SK-N-SH treated with all-trans-retinoic acid at 6 μM for 48 hours (cell line): ENCODE measurements around the gene RBFOX1.

Source experiments
- ATAC-seq: fragments of 200-7000 bp; cut with Tn5 transposase; 3 replicates; pipeline ENCODE4 v1.9.1; 2020; ENCODE audit warnings: mild to moderate bottlenecking, moderate library complexity
- ARNTL ChIP-seq: fragments of 450-650 bp; formaldehyde crosslinking; IDR thresholded peaks from 2 replicates; pipeline ENCODE4 v1.5.0; 2020; ENCODE audit warnings: low read depth, mild to moderate bottlenecking, moderate library complexity, borderline replicate concordance
- BACH2 ChIP-seq: fragments of 250-450 bp; sonication (Bioruptor Pico); IDR thresholded peaks from 2 replicates; pipeline ENCODE4 v1.9.0; 2021; ENCODE audit warnings: mild to moderate bottlenecking, borderline replicate concordance
- CREB5 ChIP-seq: fragments of 250-450 bp; sonication (Bioruptor Pico); IDR thresholded peaks from 2 replicates; pipeline ENCODE4 v1.5.1; 2020; ENCODE audit warnings: low read depth, mild to moderate bottlenecking, moderate library complexity
- CSDC2 ChIP-seq: fragments of 250-450 bp; sonication (Bioruptor Pico); IDR thresholded peaks from 2 replicates; pipeline ENCODE4 v1.5.0; 2020; ENCODE audit warnings: mild to moderate bottlenecking, moderate library complexity
- CSRNP3 ChIP-seq: fragments of 250-450 bp; sonication (Bioruptor Pico); IDR thresholded peaks from 2 replicates; pipeline ENCODE4 v1.5.1; 2021; ENCODE audit warnings: mild to moderate bottlenecking, moderate library complexity
- ESRRG ChIP-seq: fragments of 250-450 bp; sonication (Bioruptor Pico); IDR thresholded peaks from 2 replicates; pipeline ENCODE4 v1.6.1; 2021; ENCODE audit warnings: mild to moderate bottlenecking
- ISL1 ChIP-seq: fragments of 250-450 bp; sonication (Bioruptor Pico); IDR thresholded peaks from 2 replicates; pipeline ENCODE4 v2.1.2; 2022; ENCODE audit warnings: mild to moderate bottlenecking, moderate library complexity
- OSR1 ChIP-seq: fragments of 250-450 bp; sonication (Bioruptor Pico); IDR thresholded peaks from 2 replicates; pipeline ENCODE4 v1.8.0; 2022; ENCODE audit warnings: moderate library complexity, mild to moderate bottlenecking, inconsistent platforms
- PATZ1 ChIP-seq: fragments of 250-450 bp; sonication (Bioruptor Pico); IDR thresholded peaks from 2 replicates; pipeline ENCODE4 v1.8.0; 2020; ENCODE audit warnings: mild to moderate bottlenecking, moderate library complexity, borderline replicate concordance
- POU6F1 ChIP-seq: fragments of 250-450 bp; sonication (Bioruptor Pico); IDR thresholded peaks from 2 replicates; pipeline ENCODE4 v1.8.0; 2021; ENCODE audit warnings: low read depth, mild to moderate bottlenecking, moderate library complexity, borderline replicate concordance
- PPARA ChIP-seq: fragments of 250-450 bp; sonication (Bioruptor Pico); IDR thresholded peaks from 2 replicates; pipeline ENCODE4 v1.5.0; 2020; ENCODE audit warnings: mild to moderate bottlenecking, borderline replicate concordance
- RARB ChIP-seq: fragments of 250-450 bp; sonication (Bioruptor Pico); IDR thresholded peaks from 2 replicates; pipeline ENCODE4 v1.8.0; 2021; ENCODE audit warnings: mild to moderate bottlenecking, moderate library complexity
- SNAI2 ChIP-seq: fragments of 250-450 bp; sonication (Bioruptor Pico); IDR thresholded peaks from 2 replicates; pipeline ENCODE4 v1.5.0; 2020; ENCODE audit warnings: mild to moderate bottlenecking, moderate library complexity
- TCF4 ChIP-seq: fragments of 250-450 bp; sonication (Bioruptor Pico); IDR thresholded peaks from 2 replicates; pipeline ENCODE4 v1.8.0; 2021; ENCODE audit warnings: mild to moderate bottlenecking, moderate library complexity, borderline replicate concordance
- TOX ChIP-seq: fragments of 250-450 bp; sonication (Bioruptor Pico); IDR thresholded peaks from 2 replicates; pipeline ENCODE4 v1.8.0; 2021; ENCODE audit warnings: mild to moderate bottlenecking, moderate library complexity, borderline replicate concordance
- TSHZ2 ChIP-seq: fragments of 250-450 bp; sonication (Bioruptor Pico); IDR thresholded peaks from 2 replicates; pipeline ENCODE4 v1.5.0; 2020; ENCODE audit warnings: mild to moderate bottlenecking, moderate library complexity
- ZC3H10 ChIP-seq: fragments of 250-450 bp; sonication (Bioruptor Pico); IDR thresholded peaks from 2 replicates; pipeline ENCODE4 v1.5.1; 2021; ENCODE audit warnings: mild to moderate bottlenecking, moderate library complexity
- ZFP30 ChIP-seq: fragments of 450-650 bp; formaldehyde crosslinking; IDR thresholded peaks from 2 replicates; pipeline ENCODE4 v1.5.0; 2022; ENCODE audit warnings: mild to moderate bottlenecking, moderate library complexity
- ZNF565 ChIP-seq: fragments of 450-650 bp; formaldehyde crosslinking; conservative IDR thresholded peaks from 2 replicates; pipeline ENCODE4 v1.5.0; 2020; ENCODE audit warnings: low read depth, mild to moderate bottlenecking, moderate library complexity
- ZNF70 ChIP-seq: fragments of 450-650 bp; formaldehyde crosslinking; IDR thresholded peaks from 2 replicates; pipeline ENCODE4 v1.5.0; 2020; ENCODE audit warnings: mild to moderate bottlenecking, moderate library complexity
- ZNF8 ChIP-seq: fragments of 450-650 bp; formaldehyde crosslinking; IDR thresholded peaks from 2 replicates; pipeline ENCODE4 v1.5.0; 2020; ENCODE audit warnings: mild to moderate bottlenecking, moderate library complexity

RBFOX1 gene

GRCh38 chr16:7443142-7443541 is 110.5 kb downstream of the RBFOX1 start:
- no peak for ATAC-seq
- TF ChIP-seq PATZ1 (CRISPR knock-in tag) (no peak), ESRRG (no peak), CSDC2 (CRISPR knock-in tag) (no peak), RARB (CRISPR knock-in tag) (no peak), ZNF70 (CRISPR knock-in tag) (no peak), TCF4 (CRISPR knock-in tag) (no peak), TSHZ2 (CRISPR knock-in tag) (no peak), ISL1 (CRISPR knock-in tag) (no peak), ARNTL (CRISPR knock-in tag) (no peak), SNAI2 (CRISPR knock-in tag) (no peak), BACH2 (CRISPR knock-in tag) (no peak), CSRNP3 (CRISPR knock-in tag) (no peak), POU6F1 (no peak), OSR1 (no peak), ZNF8 (CRISPR knock-in tag) (no peak), TOX (CRISPR knock-in tag) (no peak), ZC3H10 (no peak), PPARA (CRISPR knock-in tag) (no peak)

- ATAC-seq, result no peak
- no peak for TF ChIP-seq ZFP30 (CRISPR knock-in tag)
- no peak for TF ChIP-seq TOX (CRISPR knock-in tag)
- no peak for TF ChIP-seq PPARA (CRISPR knock-in tag)
- no peak for TF ChIP-seq ZC3H10
- no peak for TF ChIP-seq CSRNP3 (CRISPR knock-in tag)
- no peak for TF ChIP-seq ESRRG
- TF ChIP-seq TSHZ2 (CRISPR knock-in tag), result no peak
- no peak for TF ChIP-seq ZNF70 (CRISPR knock-in tag)
- TF ChIP-seq ZNF565 (CRISPR knock-in tag), result no peak
- TF ChIP-seq CSDC2 (CRISPR knock-in tag), result no peak
- no peak for TF ChIP-seq BACH2 (CRISPR knock-in tag)
- TF ChIP-seq POU6F1, result no peak
- no peak for TF ChIP-seq ISL1 (CRISPR knock-in tag)
- TF ChIP-seq CREB5, result no peak
- TF ChIP-seq OSR1, result no peak
- TF ChIP-seq ARNTL (CRISPR knock-in tag), result no peak
- TF ChIP-seq, all 23 proteins: peak for 0
Observed at GRCh38 chr16:7443648-7444365, 111.2 kb downstream of the RBFOX1 start.
